Measurements from ENCODE around the gene ARHGEF3.

ARHGEF3 gene

GRCh38 chr3:56683122-56683817 lies 118.5 kb downstream of the ARHGEF3 start, which contains the start of gene TASOR:
Gene TASOR (minus strand): TSS chr3:56683265. CDS start chr3:56683006, 259 bp downstream.
- peaks cover 11% of the 10 kb centered on the region for H3K9me3 ChIP-seq (ENCODE audit: low read length)
- peak within 1 kb of the TSS; percentile 99 for H2AFZ ChIP-seq (ENCODE audit: low read depth, low read length)
- H3K27me3 ChIP-seq (ENCODE audit: insufficient read depth, low read length), result no peaks in the 10 kb centered on the region
- H3K4me3 ChIP-seq (ENCODE audit: low read length), result peak within 1 kb of the TSS; percentile 97
- H3K36me3 ChIP-seq (ENCODE audit: insufficient read depth, low read length), result peaks cover 19% of the 10 kb centered on the region
- peaks cover 14% of the 10 kb centered on the region for H3K4me1 ChIP-seq (ENCODE audit: insufficient read depth, low read length)

GRCh38 chr3:56682462-56683121 lies 119.2 kb downstream of the ARHGEF3 start:
- Histone ChIP-seq H3K36me3 (ENCODE audit: insufficient read depth, low read length) (peaks cover 19% of the 10 kb centered on the region), H3K27me3 (ENCODE audit: insufficient read depth, low read length) (no peaks in the 10 kb centered on the region), H3K9me3 (ENCODE audit: low read length) (peaks cover 11% of the 10 kb centered on the region), H2AFZ (ENCODE audit: low read depth, low read length) (peak overlapping the region; percentile 99), H3K4me1 (ENCODE audit: insufficient read depth, low read length) (peaks cover 12% of the 10 kb centered on the region), H3K4me3 (ENCODE audit: low read length) (peak overlapping the region; percentile 97)

- Histone ChIP-seq H3K9me3 (ENCODE audit: low read length) (peaks cover 11% of the 10 kb centered on the region), H3K4me1 (ENCODE audit: insufficient read depth, low read length) (peaks cover 12% of the 10 kb centered on the region), H3K4me3 (ENCODE audit: low read length) (peak overlapping the region; percentile 97), H3K27me3 (ENCODE audit: insufficient read depth, low read length) (no peaks in the 10 kb centered on the region), H2AFZ (ENCODE audit: low read depth, low read length) (peak overlapping the region; percentile 99), H3K36me3 (ENCODE audit: insufficient read depth, low read length) (peaks cover 19% of the 10 kb centered on the region)
These were observed 119.7 kb downstream of the ARHGEF3 start for GRCh38 chr3:56681984-56682461.

- H3K4me3 ChIP-seq (ENCODE audit: low read length), result no peak overlapping the region
- H3K9me3 ChIP-seq (ENCODE audit: low read length), result peaks cover 11% of the 10 kb centered on the region
These were observed 121.6 kb downstream of the ARHGEF3 start for GRCh38 chr3:56680054-56680580.

More at GRCh38 chr3:56680054-56680580, 121.6 kb downstream of the ARHGEF3 start:
- H3K36me3 ChIP-seq (ENCODE audit: insufficient read depth, low read length), result peaks cover 19% of the 10 kb centered on the region
- peaks cover 12% of the 10 kb centered on the region for H3K4me1 ChIP-seq (ENCODE audit: insufficient read depth, low read length)
- no peaks in the 10 kb centered on the region for H3K27me3 ChIP-seq (ENCODE audit: insufficient read depth, low read length)
- no peak overlapping the region for H2AFZ ChIP-seq (ENCODE audit: low read depth, low read length)

All from neuron (in vitro differentiated cells).